CD4-positive, alpha-beta T cell treated with Interleukin-21 for 1 hour (primary cell): ENCODE data around the gene TAPT1.

Source experiments
- DNase-seq: peaks from one replicate; pipeline ENCODE4 v3.0.0-alpha.2; 2020

Gene TAPT1

DNA sequence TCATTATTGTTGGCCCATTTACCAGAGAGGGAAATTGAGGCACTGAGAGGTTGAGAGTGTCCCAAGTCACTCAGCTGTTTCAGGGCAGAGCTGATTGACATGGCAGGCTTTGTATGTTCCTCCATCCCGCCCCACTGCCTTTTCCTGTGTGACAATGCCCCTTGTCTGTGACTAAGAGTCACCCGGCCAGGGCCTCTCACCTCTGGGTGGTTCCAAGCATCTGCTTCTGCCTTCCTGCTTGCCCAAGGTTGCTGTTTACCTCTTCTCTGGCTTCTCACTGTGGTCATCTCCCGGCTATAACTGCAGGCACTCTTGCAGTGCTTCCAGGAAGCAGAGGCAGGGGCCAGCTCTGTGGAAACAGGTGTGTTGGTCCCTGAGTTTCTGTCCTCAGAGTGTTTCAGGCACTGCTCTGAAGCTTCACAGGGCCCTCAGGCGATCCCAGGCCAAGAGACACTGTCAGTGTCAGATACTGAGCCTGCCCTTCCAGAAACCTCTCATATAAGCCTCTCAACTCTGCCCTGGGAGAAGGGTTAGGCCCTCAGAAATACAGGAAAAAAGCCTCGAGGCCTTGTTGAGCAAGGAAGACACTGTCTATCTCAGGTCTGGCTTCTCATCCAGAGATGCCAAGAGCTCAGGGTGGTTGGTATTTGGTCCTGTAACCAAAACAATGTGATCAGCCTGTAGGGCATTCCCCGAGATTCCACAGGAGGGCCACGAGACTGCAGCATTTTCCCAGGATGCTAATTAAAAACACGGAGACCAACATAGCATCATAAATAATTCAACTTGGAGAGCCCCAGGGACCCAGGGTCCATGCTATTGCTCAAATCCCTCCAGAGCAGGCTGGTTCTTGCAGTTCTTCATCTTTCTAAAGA lies 100.5 kb downstream of the TAPT1 start:
- DNase-seq, result no peak

DNA sequence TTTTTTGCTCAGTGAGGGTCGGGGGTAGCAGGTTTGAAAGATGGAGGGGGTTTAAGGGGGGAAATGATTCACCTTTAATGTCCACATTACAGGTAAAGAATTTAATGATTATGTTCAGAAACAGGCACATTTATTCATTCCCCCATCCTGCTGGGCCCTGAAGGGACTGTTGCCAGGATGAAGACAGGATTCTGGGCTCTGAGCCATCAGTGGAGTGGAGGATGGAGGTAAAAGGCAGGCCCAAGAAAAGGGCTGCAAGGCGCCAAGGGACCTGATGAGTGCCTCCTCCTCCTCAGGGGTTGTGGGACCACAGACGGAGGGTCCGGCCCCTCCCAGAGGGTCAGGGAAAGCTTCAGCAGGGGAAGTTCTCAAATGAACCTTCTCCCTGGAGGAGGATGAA lies 102.0 kb downstream of the TAPT1 start:
- DNase-seq, result no peak

DNA sequence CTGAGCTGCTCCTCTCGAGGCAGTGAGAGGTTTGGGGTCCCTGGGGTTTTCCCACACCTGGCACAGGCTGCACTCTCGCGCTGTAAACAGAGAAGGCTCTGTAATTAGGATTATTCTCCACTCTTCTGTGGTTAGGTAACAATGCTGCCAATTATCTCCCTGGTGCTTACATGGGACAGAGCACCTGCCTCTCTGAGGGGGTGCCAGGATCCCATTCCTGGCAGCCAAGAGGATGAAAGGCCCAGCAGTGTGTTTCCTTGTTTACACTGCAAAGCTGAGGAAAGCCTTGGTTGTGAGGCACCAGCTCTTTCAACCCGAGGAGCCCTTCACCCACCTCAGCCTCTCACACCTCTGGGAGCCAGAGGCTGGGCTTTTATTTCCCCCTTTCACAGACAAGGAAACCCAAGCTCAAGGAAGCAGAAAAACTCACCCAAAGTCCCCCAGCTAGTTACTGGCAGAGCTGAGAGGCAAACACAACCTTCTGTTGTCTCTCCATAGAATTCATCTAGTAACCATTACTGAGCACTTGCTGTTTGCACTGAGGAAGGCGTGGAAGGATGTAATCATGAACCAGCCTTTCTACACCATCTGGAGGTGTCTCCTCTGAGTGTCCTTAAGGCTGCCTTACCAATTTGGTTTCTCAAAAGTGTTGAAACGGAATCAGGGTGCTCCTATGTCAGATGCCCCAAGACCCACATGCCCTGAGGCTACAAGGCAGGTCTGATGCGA lies 102.8 kb downstream of the TAPT1 start:
- no peak for DNase-seq

DNA sequence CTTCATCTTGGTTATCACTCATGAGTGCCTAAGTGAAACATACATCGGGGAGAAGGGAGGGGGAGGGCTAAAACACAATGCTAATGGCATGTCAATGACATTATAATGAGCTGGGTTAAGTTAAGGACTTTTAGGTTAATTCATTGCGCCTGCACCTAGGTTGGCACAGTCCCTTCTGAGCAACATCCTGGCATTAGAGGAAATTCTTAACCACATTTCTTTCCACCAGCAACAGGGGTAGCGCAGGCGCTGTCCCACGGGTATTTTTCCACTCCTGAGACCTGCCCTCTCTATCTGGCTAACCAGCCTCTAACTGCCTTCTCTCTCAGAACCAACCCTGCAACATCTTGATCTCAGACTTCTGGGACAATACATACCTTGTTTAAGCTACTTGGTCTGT lies 103.5 kb downstream of the TAPT1 start:
- no peak for DNase-seq

DNA sequence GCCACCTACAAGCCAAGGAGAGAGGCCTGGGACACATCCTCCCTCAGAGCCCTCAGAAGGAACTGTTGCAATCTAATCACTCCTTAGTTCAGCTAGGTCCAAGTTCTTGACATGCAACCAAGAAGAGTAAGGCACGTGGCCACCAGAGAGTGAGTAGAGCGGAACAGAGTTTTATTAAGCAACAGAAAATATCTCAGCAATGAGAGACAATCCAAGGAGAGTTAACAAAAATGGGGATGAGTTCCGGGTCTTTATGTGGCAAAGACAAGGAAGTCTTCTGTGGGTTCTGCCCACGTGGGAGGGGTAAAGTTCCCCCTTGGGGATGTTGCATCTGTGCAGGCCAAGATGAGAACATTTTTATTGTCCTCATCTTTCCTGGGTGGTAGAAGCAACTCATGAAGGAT lies 104.0 kb downstream of the TAPT1 start:
- DNase-seq, result no peak

DNA sequence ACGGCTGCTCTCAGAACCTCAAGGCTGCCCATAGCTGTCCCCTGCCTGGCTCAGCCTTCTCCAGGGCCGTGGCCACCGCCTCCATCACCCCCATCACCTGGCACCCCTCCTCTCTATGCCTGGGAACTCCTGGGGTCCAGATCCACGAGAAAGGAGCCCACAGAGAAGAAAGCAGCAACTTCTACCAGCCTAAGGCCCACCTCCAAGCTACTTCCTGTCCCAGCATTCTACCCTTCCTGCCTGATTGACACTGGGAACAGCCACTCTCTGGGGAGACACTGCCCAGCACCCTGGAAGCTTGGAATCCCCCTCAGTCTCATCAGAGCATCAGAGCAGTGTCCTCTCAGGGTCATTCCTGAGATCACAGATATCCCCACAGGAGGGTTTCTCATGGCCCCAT lies 105.6 kb downstream of the TAPT1 start:
- DNase-seq, result no peak

DNA sequence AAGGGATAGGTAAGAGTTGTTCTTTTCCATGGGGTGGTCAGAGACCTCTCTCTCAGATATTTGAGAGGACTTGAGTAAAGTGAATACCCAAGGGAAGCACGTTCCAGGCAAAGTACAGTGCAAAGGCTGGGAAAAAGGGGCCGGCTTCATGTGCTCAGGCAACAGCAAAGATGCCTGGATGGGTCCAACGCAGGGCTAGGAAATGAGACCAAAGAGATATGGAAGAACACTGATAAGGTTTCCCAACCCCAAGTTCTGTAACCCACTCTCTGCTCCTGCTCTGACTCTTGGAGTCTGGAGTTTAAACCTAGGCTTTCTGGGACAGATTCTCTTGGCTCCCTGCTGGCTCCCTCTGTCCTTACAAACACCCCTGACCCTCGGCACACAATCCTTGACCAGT lies 106.3 kb downstream of the TAPT1 start:
- DNase-seq, result no peak

DNA sequence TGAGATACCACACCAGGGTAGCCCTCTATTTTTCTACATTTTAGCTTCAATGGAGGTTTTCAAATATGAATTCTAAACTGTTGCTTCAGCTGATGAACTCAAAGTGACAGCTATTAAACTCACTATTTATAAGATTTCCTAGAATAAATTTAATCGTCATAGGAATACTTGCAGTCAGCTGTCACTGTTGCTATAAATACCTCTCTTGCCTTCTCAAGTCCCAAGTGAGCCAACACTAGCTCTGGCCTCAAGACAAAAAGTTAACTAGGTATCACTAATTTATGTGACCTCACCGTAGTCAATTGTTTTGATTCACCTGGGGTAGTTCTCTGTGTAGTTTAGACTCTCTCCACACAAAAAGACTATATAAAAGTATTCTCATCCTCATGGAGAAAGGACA lies 108.2 kb downstream of the TAPT1 start:
- DNase-seq, result no peak

DNA sequence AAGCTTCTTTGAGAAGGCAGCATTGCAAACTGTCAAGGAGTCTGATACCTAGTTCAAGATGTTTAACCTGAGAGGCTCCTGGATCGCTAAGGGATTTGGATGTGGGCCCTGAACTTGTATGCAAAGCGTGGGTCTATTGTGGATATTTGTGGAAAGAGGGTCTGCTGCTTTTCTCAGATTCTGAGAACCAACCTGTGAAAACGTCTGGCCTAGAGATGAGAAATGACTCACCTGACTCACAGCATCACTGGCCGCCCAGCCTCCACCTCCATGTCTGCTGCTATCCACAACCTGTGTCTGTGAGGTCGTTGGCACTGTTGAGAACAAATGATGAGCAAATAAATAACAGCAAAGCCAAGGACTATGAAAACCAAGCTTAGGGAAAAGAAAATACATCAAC lies 109.1 kb downstream of the TAPT1 start:
- no peak for DNase-seq

DNA sequence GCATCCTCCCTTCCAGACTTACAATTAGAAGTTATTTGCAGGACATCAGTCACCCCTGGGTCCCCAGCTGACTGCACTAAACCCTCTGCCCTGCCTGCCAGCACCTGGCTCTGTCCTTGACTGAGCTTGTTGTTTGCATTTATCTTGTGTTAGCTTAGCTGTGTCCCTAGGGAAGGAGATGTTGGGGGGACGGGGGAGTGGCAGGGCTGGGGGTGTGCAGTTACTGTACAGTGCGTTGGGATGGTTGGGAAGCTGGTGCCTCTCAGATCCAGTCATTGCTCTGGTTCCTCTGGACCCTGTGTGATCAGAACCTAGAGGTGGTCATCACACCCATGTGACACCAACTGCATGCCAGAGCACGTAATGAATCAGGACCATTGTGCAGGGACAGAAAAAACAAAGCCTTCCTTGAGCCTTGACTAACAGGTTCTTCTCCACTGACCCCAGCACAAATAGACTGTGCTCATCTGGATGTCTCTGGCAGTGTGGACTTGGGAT lies 109.7 kb downstream of the TAPT1 start:
- no peak for DNase-seq

DNA sequence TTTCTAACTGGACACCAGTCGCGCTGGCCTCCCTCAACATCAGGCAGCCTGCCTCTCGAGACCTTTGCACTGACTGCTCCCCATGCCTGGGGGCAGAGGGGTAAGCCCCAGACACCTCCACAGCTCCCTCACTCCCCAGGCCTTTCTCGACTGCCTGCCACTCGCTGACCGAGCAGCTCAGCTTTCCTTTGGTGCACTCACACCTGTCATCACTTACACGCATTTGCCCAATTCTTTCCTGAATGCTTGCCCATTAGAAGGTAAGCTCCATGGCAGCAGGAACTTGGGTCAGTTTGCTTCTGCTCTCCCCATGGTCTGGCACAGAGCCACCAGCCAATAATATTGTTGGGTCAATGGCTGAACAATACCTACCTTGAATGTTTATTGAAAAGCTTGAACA lies 110.3 kb downstream of the TAPT1 start:
- DNase-seq, result no peak

DNA sequence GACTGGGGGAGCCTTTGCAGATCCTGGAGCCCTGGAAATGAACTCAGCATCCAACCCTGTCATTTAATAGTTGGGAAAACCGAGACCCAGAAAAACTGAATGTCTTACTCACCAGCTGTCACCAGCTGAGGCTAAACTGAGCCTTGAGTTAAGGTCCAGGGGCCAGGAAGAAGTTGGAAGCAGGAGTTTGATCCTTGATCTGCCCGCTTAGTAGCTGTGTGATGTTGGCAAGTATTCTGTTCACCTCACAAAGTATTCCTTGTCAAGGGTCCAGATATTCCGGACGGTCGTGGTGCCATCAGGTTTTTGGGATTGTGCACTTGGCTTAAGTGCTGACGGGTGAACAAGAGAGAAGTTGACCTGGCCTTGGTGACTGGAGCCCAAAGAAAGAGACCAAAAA lies 111.7 kb downstream of the TAPT1 start:
- no peak for DNase-seq

DNA sequence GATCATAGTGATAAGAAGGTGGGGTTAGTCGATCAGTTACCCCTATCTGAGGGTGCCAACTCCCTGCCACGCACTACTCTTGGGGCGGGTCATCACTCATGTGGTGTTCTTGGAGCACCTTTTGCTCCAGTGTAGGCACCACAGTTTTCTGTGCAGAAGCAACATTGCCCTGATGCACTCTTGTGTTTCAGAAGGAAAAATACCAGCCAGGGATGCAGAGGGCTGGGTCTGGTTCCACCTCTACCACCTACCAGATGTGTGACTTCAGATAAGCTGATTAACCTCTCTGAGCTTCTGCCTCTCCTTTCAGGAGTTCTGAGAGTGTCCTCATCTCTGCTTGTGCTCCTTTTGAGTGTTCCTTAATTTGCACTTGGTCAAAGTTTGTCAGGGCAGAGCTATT lies 112.5 kb downstream of the TAPT1 start:
- DNase-seq, result no peak

DNA sequence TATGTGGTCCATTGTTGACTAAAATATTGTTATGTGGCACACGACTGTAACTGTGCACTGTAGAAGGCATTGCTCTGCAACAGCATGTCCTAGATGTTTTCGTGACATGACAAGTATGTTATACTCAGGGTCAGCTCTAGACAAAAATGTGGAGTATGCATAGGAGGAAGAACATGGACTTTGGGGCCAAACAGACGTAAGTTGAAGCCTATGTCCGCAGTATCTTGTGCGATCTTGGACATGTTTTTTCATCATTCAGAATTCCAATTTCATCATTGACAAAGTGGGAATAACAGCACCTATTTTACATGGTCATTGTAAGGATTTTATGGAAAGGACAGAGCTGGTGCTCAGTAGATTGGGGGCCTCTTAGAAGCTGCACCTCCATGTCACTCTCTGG lies 114.7 kb downstream of the TAPT1 start:
- no peak for DNase-seq

DNA sequence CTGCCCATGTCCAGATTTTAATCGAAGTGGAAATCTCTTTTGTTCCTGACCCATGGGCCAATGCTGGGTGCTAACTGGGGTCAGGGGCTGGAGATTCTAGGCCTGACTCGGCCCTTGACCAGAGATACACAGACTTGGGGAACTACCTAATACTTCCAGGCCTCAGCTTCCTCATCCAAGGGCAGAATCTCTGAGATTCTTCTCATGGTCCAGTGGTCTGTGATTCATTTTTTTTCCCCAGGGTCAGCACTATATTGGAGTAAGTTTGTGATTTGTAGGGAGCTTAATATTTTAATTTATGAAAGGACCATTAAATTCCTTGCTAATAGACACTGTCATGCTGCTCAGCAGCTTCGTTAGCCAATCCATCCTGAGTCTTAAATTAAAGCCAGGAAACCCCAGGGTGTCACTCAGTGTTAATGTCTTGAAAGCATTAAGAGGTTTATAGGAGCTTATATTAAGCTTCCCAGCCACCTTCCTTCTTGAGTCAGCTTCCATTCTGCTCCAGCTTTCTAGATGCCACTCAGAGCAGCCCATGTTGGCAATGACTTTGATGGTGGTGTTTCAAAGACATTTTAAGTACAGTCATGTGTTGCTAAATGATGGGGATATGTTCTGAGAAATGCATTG lies 115.5 kb downstream of the TAPT1 start:
- no peak for DNase-seq
